ENCODE results near the gene SSU72.
"Not testable (repeated sequence)": the region's sequence is repeated elsewhere in the genome, so short reads cannot be mapped to it uniquely, and the experiment has no call there.

SSU72 gene

DNA sequence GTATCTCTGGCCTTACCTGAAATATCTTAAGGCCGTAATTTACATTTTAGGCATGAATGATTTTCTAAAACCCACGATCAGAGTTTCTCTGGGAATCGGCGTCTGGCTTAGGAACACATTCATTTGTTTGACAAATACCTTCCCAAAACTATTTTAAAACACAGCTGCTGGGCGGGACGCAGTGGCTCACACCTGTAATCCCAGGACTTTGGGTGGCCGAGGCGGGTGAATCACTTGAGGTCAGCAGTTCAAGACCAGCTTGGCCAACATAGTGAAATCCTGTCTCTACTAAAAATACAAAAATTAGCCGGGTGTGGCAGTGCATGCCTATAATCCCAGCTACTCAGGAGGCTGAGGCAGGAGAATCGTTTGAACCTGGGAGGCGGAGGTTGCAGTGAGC lies 17.7 kb downstream of the SSU72 start:
- not testable (repeated sequence) for FAIRE-seq

DNA sequence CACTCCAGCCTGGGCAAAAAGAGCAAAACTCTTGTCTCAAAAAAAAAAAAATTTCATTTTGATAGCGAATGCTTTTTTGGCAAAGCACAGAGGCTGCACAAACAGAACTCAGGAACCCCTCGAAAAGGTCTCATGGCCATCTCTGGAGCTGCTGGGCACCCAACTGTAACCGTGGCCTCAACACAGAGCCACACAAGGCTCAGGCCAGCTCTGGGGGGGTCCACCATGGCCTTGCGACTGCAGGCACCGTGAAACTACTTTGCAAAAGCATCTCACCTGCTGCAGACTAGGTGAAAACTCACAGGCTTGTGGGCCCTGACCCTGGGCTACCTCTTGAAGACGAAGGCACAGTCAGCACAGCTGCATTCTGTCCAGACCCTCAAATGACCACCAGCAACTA lies 18.2 kb downstream of the SSU72 start:
- no peak for FAIRE-seq

DNA sequence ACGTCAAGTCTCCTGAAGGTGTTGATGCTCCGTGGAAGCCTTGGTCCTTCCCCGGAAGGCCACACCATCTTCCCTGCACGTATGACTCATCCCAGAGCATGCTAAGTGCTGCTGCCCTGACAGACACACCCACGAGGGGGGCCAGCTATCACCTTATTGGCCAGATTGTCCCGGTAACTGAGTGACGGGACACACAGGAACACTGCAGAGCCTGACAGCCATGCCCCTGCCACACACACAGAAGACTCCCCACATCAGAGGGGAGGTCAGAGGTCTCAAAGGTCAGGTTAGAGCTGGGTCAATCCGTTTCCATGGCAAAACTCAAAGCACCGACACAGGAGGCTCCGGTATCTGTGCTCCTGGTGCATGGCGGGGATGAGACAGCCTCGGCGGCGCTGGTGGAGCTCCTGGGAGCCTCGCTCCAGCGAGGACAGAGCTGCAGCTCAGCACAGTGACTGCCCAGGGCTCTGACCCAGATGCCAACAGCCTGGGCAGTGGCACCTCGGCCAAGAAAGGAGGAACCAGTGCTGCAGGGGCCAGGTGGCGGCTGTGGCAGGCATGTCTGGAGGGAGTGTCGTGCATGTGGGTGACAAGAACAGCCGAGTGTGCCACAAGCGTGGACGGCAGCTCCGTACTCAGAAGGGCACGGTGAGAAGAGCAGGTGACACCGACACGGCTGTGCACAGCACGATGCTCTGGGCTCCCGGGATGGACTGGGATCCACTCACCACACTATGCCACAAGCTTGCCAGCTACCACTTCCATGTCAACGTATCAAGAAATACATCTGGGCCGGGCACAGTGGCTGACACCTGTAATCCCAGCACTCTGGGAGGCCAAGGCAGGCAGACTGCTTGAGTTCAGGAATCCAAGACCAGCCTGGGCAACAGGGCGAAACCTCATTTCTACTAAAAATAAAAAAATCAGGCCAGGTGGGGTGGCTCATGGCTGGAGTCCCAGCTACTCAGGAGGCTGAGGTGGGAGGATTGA lies 19.4 kb downstream of the SSU72 start:
- no peak for FAIRE-seq

DNA sequence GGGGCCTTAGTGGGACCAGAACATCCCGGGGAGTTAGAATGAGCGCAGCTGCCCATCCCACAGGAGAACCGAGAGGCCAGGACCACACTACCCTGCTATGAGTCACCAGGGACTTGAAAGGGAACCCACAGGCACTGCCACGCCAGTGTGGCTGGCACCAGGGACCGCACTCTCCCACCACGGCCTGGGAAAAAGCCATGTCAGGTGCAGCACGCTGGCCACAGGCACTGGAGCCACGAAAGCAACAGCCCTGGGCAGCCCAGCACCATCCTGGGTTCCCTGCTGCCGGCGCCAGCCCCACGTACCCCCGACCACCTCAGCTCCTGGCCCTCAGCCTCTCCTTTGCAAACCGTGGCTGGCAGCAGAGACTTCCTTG lies 20.1 kb downstream of the SSU72 start:
- no peak for FAIRE-seq

DNA sequence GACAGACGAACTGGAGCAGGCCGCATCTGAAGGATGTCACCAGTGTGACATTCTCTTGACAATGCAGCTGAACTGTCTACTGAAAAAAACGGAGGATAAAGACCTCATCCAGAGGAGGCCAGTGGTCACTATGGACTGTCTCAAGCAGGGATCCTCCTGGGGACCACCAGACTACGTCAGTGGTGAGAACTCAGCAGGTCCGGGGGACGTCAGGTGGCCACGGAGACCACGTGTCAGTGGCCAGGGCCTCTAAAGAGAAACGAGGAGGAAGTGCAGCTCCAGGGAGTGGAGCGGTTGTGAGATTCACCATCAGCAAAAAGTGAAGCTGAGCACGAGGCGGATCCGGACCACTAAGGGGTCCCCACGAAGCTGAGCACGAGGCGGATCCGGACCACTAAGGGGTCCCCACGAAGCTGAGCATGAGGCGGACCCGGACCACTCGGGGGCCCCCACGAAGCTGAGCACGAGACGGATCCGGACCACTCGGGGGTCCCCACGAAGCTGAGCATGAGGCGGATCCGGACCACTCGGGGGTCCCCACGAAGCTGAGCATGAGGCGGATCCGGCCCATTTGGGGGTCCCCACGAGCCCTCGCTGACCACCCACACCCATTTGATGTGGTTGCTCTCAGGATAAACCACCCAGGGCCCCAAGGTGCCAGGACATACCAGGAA lies 20.7 kb downstream of the SSU72 start:
- FAIRE-seq, result no peak

DNA sequence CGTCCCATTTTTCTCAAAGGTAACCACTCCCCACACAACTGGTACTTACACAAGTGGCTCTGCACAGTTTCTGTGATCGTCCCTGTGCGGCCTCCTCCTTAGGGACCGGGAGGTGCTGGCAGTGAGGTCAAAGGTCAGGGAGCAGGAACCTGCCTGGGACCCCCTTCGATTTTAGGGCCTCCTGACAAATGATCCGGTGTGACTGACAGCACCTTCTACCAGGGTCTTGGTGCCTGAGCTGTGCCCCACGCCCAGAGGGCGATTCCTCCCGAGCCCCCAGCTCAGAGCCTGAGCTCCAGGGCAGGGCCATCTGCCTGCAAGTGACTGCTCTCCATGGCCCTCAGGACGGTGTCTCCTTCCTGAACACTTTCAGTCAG lies 22.4 kb downstream of the SSU72 start:
- no peak for FAIRE-seq

DNA sequence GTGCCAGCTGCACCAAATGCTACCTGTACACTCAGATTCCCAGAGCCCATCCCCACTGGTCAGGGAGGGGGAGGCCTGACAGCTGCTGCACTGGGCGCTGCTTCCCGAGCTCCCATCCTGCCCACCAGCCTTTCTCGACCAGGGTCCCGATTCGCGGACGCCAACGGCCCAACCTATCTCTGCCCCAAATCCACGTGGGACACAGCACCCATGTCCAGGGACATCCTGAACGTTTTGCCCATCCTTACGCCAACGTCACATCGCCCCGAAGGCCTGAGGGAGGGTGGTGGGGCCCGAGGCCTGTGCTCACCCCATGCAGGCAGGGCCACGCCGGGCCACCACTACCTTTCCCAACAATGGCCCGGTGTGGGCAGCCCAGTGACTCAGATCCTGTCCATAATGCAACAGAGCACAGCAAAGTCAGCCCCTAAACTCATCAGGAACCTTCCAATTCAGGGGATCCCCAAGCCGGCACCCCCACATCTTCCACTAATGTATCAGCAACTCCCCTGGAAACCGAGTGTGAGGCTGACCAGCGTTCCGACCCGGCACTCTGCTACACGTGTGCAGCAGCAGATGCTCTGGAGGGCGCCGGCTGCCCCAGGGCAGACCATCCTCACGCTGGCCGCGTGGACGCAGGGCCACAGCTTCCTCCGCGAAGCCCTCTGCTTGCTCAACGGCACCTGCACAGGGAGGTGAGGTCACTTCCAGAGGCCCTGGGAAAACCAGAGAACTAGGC lies 23.0 kb downstream of the SSU72 start:
- no peak for FAIRE-seq

DNA sequence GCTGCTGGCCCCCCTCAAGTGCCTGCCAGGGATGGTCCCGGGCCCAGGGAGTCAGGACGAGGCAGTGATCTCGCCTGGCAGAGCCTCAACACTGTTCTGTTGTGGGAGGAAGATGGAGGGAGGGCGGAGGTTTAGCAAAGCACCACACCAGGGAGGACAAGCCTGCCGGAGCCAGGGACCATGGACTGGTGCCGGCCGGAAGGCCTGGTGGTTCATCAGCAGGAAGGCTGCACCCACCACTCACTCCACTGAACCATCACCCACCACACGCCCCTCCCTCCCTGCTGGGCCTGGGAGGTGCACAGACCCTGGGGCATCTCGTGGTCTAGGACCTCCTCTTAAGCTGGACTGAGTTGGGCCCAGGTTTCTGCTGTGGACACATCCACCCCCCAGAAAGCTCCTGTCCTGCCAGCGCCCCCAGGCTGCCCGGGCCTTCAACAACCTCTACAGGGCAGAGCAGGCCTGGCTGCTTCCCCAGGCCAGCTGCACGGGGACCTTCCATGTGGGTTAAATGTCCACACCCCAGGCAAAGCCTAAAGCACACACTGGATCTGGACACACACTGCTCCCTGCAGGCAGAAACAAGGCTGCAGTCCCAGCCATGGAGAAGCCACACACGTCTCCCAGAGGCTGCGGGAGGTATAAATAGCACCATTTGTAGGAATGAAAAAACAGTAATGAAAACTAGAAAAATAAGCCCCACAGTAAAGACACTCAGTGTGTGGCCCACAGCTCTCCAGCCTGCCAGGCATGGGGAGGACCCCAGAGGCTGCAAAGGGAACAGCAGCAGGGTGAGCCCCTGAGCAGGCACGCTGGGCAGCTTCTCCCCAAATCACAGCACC lies 23.9 kb downstream of the SSU72 start:
- no peak for FAIRE-seq

DNA sequence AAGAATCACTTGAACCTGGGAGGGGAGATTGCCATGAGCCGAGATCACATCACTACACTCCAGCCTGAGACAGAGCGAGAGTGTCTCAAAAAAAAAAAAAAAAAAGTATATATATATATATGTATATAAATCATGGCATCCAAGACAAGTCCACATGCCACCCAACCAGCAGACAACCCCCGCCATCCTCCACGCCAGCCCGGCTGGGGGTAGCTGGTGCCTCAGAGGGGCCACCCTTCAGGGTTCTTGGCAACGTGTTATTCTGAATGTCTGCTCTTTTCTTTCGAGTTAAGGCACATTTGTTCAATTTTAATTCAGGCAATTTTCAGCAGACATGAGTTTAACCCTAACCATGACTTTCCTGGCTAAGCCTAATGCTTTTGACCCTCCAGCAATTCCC lies 24.6 kb downstream of the SSU72 start:
- FAIRE-seq, result no peak

DNA sequence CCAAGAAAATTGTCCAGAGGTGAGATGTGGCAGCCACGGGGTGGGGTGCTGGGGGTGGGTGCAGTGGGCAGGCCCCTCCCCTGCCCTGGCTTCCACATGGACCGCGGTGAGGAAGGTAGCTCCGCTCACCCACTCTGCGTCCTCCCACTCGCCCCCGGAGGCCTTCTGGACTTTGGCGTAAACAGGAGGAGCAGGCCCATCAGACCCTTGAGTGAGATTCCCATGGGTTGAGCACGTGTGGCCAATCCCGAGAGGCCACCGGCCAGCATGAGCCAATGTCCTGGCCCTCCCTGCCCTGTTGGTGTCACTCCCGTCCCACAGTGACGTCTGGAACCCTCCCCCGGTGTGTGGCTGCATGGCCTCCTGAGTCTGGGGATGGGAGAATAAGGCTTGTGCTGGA lies 26.1 kb downstream of the SSU72 start:
- no peak for FAIRE-seq

DNA sequence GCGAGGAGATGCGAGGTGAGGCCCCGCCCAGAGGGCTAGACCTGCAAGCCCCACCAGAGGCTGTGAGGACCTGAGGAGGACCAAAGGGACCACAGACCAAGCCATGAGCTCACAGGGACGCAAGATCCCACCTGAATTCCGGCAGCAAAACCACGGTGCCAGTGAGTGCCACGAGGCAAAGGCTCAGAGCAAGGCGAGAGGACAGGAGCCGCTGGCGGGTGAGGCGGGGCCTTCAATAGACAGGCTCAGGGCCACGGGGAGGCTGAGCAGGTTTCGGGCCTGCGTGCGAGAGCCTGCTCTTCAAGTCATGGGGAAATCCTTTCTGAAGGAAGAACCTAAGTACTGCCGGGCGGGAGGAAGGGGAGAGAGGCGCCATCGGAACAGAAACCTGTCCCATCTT lies 27.2 kb downstream of the SSU72 start:
- FAIRE-seq, result no peak

DNA sequence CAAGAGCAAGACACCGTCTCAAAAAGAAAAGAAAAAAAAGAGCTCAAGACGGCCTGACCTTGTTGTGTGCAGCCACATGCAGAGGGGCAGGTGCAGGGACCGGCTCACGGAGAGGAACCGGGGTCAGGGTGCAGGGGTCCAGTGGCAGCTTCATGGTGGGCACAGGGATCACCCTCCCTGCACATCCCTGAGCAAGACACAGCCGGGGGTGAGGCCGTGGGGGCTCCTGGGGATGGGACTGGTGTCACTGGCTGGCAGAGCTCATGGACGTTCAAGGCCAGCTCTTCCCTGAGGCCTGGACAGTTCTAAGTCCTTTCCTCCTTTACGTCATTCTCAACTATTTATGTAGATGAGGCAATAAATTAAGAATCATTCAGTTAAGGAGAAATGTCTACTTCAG lies 27.7 kb downstream of the SSU72 start:
- FAIRE-seq, result no peak

DNA sequence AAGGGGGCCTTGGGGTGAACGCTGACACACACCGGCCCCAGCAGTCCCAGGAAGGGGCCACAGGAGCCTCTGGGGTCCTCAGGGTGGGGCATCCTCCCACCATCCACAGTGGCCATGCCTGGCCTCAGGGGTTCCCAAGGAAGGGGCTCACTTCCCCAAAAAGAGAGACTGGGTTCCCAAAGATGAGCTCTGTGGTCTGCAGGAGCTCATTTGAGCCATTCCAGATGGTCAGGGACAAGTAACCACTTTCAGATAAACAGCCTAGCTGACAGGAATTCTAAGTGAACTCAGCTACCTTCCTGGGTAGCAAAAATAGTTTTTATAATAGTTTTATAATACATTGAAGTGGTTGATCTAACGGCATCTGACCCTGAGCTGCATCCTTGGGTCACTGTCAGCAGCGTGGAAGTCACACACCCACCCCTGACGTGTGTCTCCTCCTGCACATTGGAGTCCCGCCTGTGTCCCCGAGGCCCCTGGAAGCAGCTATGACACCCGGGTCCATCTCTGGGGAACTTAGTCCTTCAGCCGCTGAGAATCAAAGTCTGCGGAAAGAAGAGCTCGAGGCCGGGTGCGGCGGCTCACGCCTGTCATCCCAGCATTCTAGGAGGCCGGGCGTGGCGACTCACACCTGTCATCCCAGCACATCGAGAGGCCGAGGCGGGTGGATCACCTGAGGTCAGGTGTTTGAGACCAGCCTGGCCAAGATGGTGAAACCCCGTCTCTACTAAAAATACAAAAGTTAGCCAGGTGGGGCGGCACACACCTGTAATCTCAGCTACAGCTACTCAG lies 28.5 kb downstream of the SSU72 start:
- FAIRE-seq, result no peak

DNA sequence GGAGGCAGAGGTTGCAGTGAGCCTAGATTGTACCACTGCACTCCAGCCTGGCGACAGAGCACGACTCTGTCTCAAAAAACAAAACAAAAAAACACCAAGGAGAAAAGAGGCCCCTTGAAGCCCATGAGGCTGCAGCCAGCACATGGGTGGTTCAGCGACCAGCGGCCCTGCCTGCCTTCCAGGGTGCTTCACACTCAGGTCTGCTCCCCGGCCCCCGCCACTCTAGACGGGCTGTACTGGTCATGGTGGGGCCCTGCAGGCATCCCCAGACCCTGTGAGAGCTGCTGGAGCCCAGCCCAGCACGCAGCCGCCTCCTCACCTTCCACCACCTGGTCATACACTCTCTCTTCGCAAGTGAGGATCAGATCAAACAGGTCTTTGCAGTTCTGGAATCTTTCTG lies 30.1 kb downstream of the SSU72 start:
- no peak for FAIRE-seq

DNA sequence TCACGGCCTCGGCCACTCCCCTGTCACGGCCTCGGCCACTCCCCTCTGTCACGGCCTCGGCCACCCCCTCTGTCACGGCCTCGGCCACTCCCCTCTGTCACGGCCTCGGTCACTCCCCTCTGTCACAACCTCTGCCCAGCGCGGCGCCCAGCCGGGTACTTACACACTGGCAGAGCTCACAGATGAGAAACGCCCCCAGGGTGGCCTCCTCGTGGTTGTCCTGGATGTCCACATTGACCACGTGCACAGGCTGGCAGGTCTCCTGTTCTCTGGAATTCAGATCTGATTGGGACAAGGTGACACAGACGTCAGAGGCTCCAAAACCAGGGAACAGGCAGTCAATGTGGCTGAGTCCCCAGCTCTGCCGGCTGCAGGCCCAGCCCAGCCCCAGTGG lies 31.0 kb downstream of the SSU72 start:
- FAIRE-seq, result no peak

DNA sequence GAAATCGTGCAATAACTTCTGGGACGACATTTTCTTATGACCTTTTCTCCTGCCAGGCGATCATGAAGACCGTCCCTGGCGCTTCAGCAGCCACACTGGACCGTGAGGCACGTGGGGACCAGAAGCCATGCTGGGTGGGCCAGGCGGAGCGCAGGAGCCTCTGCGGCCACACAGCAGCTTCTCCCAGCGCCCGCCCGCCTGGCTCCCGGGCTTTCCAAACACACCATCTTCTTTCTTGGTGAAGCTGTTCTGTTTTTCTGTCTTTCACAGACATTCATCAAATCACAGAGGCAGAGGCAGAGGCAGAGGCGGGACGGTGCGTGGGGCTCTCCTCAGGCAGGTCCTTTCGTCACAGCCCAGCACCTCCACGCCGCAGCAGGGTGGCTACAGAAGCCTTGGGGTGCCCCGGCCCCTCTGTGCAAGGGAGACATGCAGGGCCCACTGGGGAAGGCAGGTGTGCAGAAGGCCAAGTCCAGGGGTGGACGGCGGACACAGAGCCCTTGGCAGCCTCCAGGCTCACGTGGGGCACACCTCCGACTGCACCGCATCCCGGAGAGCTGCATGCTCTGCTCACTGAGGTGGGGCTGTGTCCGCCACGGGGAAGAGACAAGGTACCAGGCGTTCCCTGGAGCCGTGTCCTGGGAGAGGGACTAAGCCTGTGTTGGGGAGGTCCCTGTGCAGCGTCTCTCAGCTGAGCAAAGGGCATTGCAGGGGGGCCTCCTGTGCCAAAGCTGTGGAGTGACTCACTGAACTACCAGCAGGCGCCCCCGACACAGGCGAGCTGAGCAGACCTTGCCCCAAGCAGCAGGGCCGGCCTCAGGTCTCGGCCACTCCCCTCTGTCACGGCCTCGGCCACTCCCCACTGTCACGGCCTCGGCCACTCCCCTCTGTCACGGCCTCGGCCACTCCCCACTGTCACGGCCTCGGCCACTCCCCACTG lies 31.6 kb downstream of the SSU72 start:
- no peak for FAIRE-seq

DNA sequence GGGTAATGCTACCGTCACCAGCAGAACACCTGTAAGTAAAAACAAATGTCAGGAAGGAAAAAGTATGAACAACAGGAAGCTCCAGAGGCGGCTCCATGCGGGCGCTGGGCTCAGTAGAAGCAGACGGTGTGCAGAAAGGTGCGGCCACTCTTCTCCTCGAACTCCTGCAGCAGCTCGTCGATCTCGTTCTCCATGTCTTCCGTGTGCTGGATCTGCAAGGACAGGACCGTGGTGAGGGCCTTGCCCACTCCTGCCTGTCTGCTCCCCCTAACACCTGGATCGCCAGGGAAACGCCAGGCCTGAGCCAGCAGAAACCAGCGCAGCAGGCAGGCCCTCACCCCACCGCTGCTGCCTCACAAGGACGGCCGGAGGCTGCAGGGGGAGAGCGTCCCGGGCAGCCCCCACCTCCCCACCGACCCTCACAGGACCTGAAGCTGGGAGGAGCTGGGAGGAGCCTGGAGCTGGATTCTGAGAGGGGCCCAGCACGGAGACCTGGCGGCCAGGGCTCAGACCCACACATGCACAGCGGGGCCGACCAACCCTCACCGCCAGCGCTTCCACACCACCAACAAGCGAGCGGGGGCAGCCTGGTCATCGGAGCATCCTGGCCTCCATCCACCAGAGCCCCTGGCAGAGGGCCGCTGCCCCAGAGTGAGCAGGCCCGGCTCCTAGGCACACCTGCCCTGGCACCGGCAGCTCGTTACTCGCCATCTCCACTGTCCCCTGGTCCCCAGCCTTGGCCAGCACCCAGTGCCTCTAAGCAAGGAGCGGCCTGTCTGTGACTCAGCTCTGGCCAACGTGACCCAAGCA lies 32.5 kb downstream of the SSU72 start:
- FAIRE-seq, result no peak

DNA sequence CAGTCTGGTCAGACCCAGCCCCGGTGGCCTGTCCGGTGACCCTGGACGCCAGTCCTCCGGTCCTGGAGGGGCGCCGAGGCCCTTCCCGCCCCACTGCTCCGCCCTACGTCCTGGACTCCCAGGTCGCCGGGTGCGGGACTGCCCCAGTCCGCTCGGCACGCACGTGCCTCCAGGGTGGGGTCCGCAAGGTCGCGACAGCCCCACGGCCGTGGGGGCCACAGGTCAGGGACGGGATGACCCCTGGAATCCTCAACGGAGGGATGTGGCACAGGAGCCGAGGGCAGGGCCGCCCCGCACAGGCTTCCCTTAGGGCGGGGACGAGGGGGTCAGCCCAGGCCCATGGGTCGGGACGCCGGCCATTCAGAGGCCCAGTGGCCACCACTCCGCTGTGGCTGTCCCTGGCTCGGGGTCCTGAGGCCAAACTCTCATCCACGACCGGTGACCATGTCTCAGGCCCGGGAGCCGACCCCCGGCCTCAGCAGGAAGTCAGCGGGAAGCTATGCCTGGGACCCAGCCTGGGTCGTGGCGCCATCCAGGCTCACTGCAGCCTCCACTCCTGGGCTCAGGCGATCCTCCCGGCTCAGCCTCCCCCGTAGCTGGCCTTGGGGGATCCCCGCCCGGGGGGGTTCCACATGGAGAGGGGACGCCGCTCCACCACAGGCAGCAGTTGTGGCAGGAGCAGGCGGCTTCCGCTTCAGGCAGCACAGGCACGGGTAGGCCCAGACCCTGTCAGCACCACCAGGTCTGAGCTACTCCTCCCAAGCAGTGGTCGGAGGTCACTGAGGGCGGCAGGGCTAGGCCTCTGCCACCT lies 33.6 kb downstream of the SSU72 start:
- no peak for FAIRE-seq
